ENCODE measurements around the gene THOP1. TPM values are rescaled to one million over a fixed set of nuclear protein-coding genes. Genes with fewer than 3 reads are reported as not detected.

The THOP1 gene
- total RNA-seq, 1 experiment from 2014 or later, result 143 TPM

GRCh38 chr19:2755448-2755705 lies 29.9 kb upstream of the THOP1 start:
- POLR2A ChIA-PET, result no interaction called here

GRCh38 chr19:2755811-2756210 lies 29.5 kb upstream of the THOP1 start:
- no peaks in the 10 kb centered on the region for H3K9me3 ChIP-seq (ENCODE audit: control insufficient read depth, insufficient read depth, low read depth, low read length)
- intact Hi-C loops (cut with micrococcal nuclease; ENCODE audit: unreplicated experiment), result no loop called here
- no peaks in the 10 kb centered on the region for H3K36me3 ChIP-seq (ENCODE audit: control insufficient read depth, insufficient read depth, low read length)
- no peaks in the 10 kb centered on the region for H3K4me1 ChIP-seq (ENCODE audit: control insufficient read depth, insufficient read depth, low read length)
- BruUV-seq (replicated peaks), result no TSS peak
- no peak overlapping the region for H3K4me3 ChIP-seq (ENCODE audit: low read depth in 2 of 2, low read length in 2 of 2)
- ChIA-PET POLR2A (no interaction called here), CTCF (no interaction called here)
- in situ Hi-C loops (cut with HindIII; ENCODE audit: low pct_unique_long_range_greater_than_20kb, low sequenced_read_pairs), result no loop called here
- TF ChIP-seq CTCF (IDR thresholded peaks at IDR 0.05) (no peak), SIN3A (IDR thresholded peaks at IDR 0.05; ENCODE audit: borderline replicate concordance, insufficient read depth, low read depth, low read length) (no peak), TCF7L2 (IDR thresholded peaks at IDR 0.05; ENCODE audit: low read depth, low read length) (no peak), REST (IDR thresholded peaks at IDR 0.05; ENCODE audit: insufficient read depth in 1 of 2, low read depth in 2 of 2, low read length in 1 of 2) (no peak), POLR2AphosphoS5 (IDR thresholded peaks at IDR 0.05; ENCODE audit: low read depth, low read length) (no peak)
- H3K27me3 ChIP-seq (ENCODE audit: control insufficient read depth, insufficient read depth, low read length), result no peaks in the 10 kb centered on the region
- no peak for ATAC-seq
- no peak overlapping the region for H3K27ac ChIP-seq (ENCODE audit: low read length)
- DNase-seq (ENCODE audit: low read depth, low spot score), result no peak

More at GRCh38 chr19:2755448-2755705, 29.9 kb upstream of the THOP1 start:
- ATAC-seq (no peak), DNase-seq (ENCODE audit: low read depth, low spot score) (no peak)
- H3K27me3 ChIP-seq (ENCODE audit: control insufficient read depth, insufficient read depth, low read length), result no peaks in the 10 kb centered on the region
- H3K4me1 ChIP-seq (ENCODE audit: control insufficient read depth, insufficient read depth, low read length), result no peaks in the 10 kb centered on the region
- in situ Hi-C loops (cut with HindIII; ENCODE audit: low pct_unique_long_range_greater_than_20kb, low sequenced_read_pairs), result no loop called here
- BruUV-seq (replicated peaks), result TSS peak; percentile 66
- H3K9me3 ChIP-seq (ENCODE audit: control insufficient read depth, insufficient read depth, low read depth, low read length), result no peaks in the 10 kb centered on the region
- no peaks in the 10 kb centered on the region for H3K36me3 ChIP-seq (ENCODE audit: control insufficient read depth, insufficient read depth, low read length)
- CTCF ChIA-PET, result no interaction called here
- TF ChIP-seq REST (IDR thresholded peaks at IDR 0.05; ENCODE audit: insufficient read depth in 1 of 2, low read depth in 2 of 2, low read length in 1 of 2) (no peak), POLR2AphosphoS5 (IDR thresholded peaks at IDR 0.05; ENCODE audit: low read depth, low read length) (no peak), SIN3A (IDR thresholded peaks at IDR 0.05; ENCODE audit: borderline replicate concordance, insufficient read depth, low read depth, low read length) (no peak), CTCF (IDR thresholded peaks at IDR 0.05) (no peak), TCF7L2 (IDR thresholded peaks at IDR 0.05; ENCODE audit: low read depth, low read length) (no peak)
- no peak overlapping the region for H3K27ac ChIP-seq (ENCODE audit: low read length)
- intact Hi-C loops (cut with micrococcal nuclease; ENCODE audit: unreplicated experiment), result no loop called here
- H3K4me3 ChIP-seq (ENCODE audit: low read depth in 2 of 2, low read length in 2 of 2), result no peak overlapping the region

All from Panc1 (cell line).